Lower leg skin (tissue), 3 donors: ENCODE measurements around the gene F13A1.

ENCODE experiments used
- POLR2A ChIP-seq, 2 donors: fragments of 450-650 bp; IDR thresholded peaks; one replicate each; pipeline ENCODE4 v1.6.1; 2016 to 2017; ENCODE audit warnings: antibody characterized with exemption in 2 of 2, mild to moderate bottlenecking in 1 of 2, moderate library complexity in 1 of 2
- TF ChIP-seq, protein P1 (sequence below), 3 donors: fragments of 450-650 bp; IDR thresholded peaks; one replicate each; pipeline ENCODE4 v1.5.1; 2016; ENCODE audit warnings: antibody characterized with exemption in 3 of 3, mild to moderate bottlenecking in 3 of 3, moderate library complexity in 2 of 3

DNA sequence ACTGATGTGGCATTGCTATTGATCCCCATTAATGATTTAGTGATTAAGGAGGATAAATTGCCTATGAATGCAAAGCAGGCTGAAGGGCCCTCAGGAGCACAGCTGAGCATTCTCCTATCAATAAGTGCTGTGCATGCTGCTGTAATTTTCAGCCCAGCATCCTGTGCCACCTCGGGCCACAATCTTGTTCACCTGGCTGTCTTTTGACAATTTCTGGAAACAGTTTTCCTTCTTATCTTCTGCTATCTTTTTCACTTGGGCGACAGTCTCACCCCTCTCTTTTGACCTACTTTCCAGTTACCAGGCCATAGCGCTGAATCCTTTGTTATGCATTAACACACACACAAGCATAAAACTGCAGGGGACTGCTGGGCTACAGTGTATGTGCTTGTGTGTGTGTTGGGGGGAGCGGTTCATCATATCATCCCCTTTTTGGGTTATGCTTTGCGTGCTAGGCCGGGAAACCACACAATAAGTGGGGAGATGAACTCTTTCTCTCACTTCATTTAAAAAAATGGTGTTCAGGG, 60.2 kb downstream of the F13A1 start:
- TF ChIP-seq, protein P1, sequence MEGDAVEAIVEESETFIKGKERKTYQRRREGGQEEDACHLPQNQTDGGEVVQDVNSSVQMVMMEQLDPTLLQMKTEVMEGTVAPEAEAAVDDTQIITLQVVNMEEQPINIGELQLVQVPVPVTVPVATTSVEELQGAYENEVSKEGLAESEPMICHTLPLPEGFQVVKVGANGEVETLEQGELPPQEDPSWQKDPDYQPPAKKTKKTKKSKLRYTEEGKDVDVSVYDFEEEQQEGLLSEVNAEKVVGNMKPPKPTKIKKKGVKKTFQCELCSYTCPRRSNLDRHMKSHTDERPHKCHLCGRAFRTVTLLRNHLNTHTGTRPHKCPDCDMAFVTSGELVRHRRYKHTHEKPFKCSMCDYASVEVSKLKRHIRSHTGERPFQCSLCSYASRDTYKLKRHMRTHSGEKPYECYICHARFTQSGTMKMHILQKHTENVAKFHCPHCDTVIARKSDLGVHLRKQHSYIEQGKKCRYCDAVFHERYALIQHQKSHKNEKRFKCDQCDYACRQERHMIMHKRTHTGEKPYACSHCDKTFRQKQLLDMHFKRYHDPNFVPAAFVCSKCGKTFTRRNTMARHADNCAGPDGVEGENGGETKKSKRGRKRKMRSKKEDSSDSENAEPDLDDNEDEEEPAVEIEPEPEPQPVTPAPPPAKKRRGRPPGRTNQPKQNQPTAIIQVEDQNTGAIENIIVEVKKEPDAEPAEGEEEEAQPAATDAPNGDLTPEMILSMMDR (IDR thresholded peaks at IDR 0.05), result no peak
- no peak for TF ChIP-seq POLR2A (IDR thresholded peaks at IDR 0.05)
